ENCODE measurements around the gene SIRPD.

SIRPD gene

DNA sequence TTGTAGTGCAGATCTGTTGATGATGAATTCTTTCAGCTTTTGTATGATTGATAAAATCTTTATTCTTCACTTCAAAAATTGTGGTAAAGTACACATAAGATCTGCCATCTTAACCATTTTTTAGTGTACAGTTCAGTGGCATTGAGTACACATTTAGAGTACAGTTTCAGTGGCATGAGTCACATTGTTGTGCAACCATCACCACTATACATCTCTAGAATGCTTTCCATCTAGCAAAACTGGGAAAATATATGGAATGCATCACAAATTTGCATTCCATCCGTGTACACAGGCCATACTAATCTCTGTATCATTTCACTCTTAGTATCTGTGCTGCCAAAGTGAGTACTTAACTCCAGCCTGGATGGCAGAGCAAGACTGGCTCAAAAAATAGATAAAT is 28.7 kb downstream of the SIRPD start:
- no peak for DNase-seq (ENCODE audit: low read depth)
- TF ChIP-seq, protein P1, sequence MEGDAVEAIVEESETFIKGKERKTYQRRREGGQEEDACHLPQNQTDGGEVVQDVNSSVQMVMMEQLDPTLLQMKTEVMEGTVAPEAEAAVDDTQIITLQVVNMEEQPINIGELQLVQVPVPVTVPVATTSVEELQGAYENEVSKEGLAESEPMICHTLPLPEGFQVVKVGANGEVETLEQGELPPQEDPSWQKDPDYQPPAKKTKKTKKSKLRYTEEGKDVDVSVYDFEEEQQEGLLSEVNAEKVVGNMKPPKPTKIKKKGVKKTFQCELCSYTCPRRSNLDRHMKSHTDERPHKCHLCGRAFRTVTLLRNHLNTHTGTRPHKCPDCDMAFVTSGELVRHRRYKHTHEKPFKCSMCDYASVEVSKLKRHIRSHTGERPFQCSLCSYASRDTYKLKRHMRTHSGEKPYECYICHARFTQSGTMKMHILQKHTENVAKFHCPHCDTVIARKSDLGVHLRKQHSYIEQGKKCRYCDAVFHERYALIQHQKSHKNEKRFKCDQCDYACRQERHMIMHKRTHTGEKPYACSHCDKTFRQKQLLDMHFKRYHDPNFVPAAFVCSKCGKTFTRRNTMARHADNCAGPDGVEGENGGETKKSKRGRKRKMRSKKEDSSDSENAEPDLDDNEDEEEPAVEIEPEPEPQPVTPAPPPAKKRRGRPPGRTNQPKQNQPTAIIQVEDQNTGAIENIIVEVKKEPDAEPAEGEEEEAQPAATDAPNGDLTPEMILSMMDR (IDR thresholded peaks at IDR 0.05; ENCODE audit: control insufficient read depth, insufficient read depth, low read depth, low read length, missing control alignments), result no peak

DNA sequence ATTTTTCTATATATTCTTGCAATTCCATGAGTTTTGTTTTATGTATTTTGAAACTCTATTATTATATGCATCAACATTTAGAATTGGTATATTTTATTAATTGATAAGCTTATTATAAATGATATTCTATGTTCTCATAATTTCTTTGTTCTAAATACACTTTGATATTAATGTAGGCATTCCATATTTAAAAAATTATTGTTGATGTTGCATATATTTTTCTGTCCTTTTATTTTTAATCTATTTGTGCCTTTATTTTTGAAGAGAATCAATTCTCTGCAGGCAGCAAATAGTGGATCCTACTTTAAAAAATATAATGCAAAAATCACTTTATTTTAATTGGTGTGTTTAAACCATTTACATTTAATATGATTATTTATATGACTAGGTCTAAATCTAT is 29.6 kb downstream of the SIRPD start:
- TF ChIP-seq, protein P1 (IDR thresholded peaks at IDR 0.05; ENCODE audit: control insufficient read depth, insufficient read depth, low read depth, low read length, missing control alignments), result no peak
- DNase-seq (ENCODE audit: low read depth), result no peak

More for the DNA sequence above, 28.7 kb downstream of the SIRPD start:
- H3K4me3 ChIP-seq (ENCODE audit: control insufficient read depth, low read depth, low read length), result no peak overlapping the region

DNA sequence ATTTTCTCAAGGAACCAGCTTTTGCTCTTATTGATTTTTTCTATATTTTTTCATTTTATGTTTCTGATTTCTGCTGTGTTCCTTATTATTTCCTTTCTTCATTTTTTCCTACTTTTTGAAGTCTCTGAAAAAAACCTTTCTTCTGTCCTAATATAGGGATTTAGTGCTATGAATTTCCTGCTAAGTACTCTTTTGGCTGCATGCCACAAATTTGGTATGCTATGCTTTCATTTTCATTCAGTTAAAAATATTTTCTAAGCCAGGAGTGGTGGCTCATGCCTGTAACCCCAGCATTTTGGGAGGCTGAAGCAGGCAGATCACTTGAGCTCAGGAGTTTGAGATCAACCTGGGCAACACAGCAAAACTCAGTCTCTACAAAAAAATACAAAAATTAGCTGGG is 30.6 kb downstream of the SIRPD start:
- no peak for DNase-seq (ENCODE audit: low read depth)
- TF ChIP-seq, protein P1 (IDR thresholded peaks at IDR 0.05; ENCODE audit: control insufficient read depth, insufficient read depth, low read depth, low read length, missing control alignments), result no peak
- no peak overlapping the region for H3K4me3 ChIP-seq (ENCODE audit: control insufficient read depth, low read depth, low read length)

More for the DNA sequence above, 29.6 kb downstream of the SIRPD start:
- no peak overlapping the region for H3K4me3 ChIP-seq (ENCODE audit: control insufficient read depth, low read depth, low read length)

DNA sequence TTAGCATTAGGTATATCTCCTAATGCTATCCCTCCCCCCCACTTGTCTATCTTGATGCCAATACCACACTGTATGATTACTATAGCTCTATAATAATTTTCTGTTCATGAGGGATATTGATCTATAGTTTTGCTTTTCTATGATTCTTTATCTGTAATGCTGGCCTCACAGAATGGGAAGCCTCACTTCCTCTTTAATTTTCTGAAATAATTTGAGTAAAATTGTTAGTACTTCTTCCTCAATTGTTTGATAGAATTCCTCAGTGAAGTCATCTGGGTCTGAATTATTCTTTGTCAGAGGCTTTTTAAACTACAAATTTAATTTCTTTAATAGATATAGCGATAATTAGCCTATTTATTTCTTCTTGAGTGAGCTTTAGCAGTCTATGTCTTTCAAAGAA is 31.2 kb downstream of the SIRPD start:
- TF ChIP-seq, protein P1 (IDR thresholded peaks at IDR 0.05; ENCODE audit: control insufficient read depth, insufficient read depth, low read depth, low read length, missing control alignments), result no peak
- no peak overlapping the region for H3K4me3 ChIP-seq (ENCODE audit: control insufficient read depth, low read depth, low read length)
- DNase-seq (ENCODE audit: low read depth), result no peak

DNA sequence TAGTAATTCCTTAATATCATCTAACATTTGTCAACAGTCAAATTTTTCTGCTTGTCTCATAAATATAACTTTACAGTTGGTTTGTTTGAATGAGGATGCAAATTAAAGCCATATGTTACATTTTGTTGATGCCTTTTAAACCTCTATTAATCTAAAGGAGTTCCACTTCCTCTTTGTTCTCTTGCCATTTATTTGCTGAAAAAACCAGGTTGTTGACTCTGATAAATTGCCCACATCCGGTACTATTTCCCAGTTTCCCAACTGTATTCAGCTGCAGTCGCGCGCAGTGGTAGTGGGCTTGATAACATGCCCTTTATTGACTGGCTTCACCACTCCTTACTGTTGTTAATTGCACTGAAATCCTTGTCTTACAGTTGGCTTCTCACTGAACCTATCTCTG is 33.5 kb downstream of the SIRPD start:
- TF ChIP-seq, protein P1 (IDR thresholded peaks at IDR 0.05; ENCODE audit: control insufficient read depth, insufficient read depth, low read depth, low read length, missing control alignments), result no peak
- DNase-seq (ENCODE audit: low read depth), result no peak
- no peak overlapping the region for H3K4me3 ChIP-seq (ENCODE audit: control insufficient read depth, low read depth, low read length)

DNA sequence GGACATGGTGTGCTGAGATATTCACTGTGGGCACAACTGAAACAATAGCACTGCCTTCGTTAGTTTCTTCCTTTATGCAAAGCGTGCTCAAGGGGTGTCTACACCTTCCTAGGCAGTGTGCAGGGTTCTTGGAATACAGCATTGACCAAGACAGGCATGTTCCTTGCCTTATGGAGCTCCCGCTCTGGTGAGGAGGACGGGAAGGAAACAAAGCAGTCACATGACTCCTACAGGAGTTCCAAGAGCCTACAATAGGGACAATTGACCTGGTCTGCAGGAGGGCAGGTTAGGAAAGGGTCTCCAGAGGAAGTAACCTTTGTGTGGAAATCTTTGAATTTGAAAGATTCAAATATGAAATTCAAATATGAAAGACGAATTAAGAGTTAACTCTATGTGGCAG is 40.5 kb downstream of the SIRPD start:
- DNase-seq (ENCODE audit: low read depth), result no peak
- TF ChIP-seq, protein P1 (IDR thresholded peaks at IDR 0.05; ENCODE audit: control insufficient read depth, insufficient read depth, low read depth, low read length, missing control alignments), result no peak
- H3K4me3 ChIP-seq (ENCODE audit: control insufficient read depth, low read depth, low read length), result no peak overlapping the region

DNA sequence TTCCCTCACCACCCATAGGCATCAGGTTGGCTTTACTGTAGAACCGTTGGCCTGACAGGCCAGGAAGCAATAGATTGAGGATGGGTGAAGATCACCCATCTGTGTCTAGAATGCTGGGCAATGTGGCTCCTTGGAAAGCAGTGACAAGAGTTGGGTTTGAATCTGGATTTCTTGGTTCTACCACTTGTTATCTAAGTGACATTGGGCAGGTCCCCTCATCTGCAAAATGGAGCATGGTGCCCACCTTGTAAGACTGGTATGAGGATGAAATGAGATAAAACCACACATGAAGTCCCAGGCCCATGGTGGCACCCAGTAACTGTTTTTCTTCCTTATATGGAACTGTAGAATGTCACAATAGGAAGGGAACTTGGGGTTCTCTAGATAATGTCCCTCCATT is 43.7 kb downstream of the SIRPD start:
- TF ChIP-seq, protein P1 (IDR thresholded peaks at IDR 0.05; ENCODE audit: control insufficient read depth, insufficient read depth, low read depth, low read length, missing control alignments), result no peak
- DNase-seq (ENCODE audit: low read depth), result no peak
- no peak overlapping the region for H3K4me3 ChIP-seq (ENCODE audit: control insufficient read depth, low read depth, low read length)

Measured in AG09309 (cell line).